Testis (tissue), 3 donors: ENCODE results near the gene KIF12. TPM values are rescaled to one million over a fixed set of nuclear protein-coding genes. Genes with fewer than 3 reads are reported as not detected.

ENCODE experiments used
- DNase-seq: peaks from one replicate; pipeline ENCODE4 v3.0.0-alpha.2; 2019
- H3K27ac ChIP-seq, 2 donors: fragments of 200-600 bp; sonication (generic); one replicate each; pipeline ENCODE4 v1.5.1; 2019
- H3K27me3 ChIP-seq: fragments of 200-600 bp; sonication (generic); one replicate; pipeline ENCODE4 v1.5.1; 2019
- H3K36me3 ChIP-seq: fragments of 200-600 bp; sonication (generic); one replicate; pipeline ENCODE4 v1.5.1; 2017; ENCODE audit warnings: low read depth; ENCODE audit errors: missing control alignments
- H3K4me1 ChIP-seq: fragments of 200-600 bp; sonication (generic); one replicate; pipeline ENCODE4 v1.5.1; 2019
- H3K4me3 ChIP-seq, 2 donors: fragments of 200-600 bp; sonication (generic); one replicate each; pipeline ENCODE4 v1.5.1; 2017 to 2019
- H3K9me3 ChIP-seq: fragments of 200-600 bp; sonication (generic); one replicate; pipeline ENCODE4 v1.5.1; 2017
- CTCF ChIP-seq, 3 experiments: fragments of 450-650 bp in 2 of 3; fragments of 200-600 bp in 1 of 3; sonication (generic) in 1 of 3; IDR thresholded peaks; one replicate each; pipeline ENCODE4 v1.5.1; 2016 to 2019; ENCODE audit warnings: antibody characterized with exemption in 3 of 3, mild to moderate bottlenecking in 2 of 3, moderate library complexity in 1 of 3
- POLR2A ChIP-seq: fragments of 450-650 bp; IDR thresholded peaks from one replicate; pipeline ENCODE4 v1.6.1; 2017; ENCODE audit warnings: antibody characterized with exemption, mild to moderate bottlenecking, moderate library complexity
- WGBS, 2 donors: methylation state at CpG; one replicate each; pipeline ENCODE4 v1.1.5; 2018; 5-methylcytosine and 5-hydroxymethylcytosine counted together
- intact Hi-C: fragments of 100-400 bp; cut with DNase I; formaldehyde crosslinking; loops from one replicate; pipeline ENCODE4 v1.15.1; 2023; ENCODE audit warnings: low total_unique reads
- polyA plus RNA-seq: library from polyadenylated mRNA; stranded (reverse); fragments of 350-450 nt; fragmentation: Illumina TruSeq; extraction: RNeasy Lipid Tissue Mini Kit (QIAGEN cat#74804); gene quantifications from one replicate; pipeline ENCODE4 v1.2.3, GENCODE V29; 2014; ENCODE audit warnings: low read depth, low replicate concordance; ENCODE audit not compliant: insufficient read depth
- total RNA-seq, 2 donors: library from RNA; depleted of rRNA; stranded (reverse); fragments of >200 nt; gene quantifications; one replicate each; pipeline ENCODE4 v1.2.3, GENCODE V29; 2016

KIF12 gene
- total and polyA plus RNA-seq, 3 donors from 2014 or later, result 5.4 to 9.2 (median 7.1) TPM

GRCh38 chr9:114124138-114124537, 25.0 kb upstream of the KIF12 start:
- TF ChIP-seq CTCF (IDR thresholded peaks at IDR 0.05), result no peak
- no peak for TF ChIP-seq POLR2A
- Histone ChIP-seq H3K27me3 (no peaks in the 10 kb centered on the region), H3K27ac (no peak overlapping the region), H3K4me3 (no peak overlapping the region), H3K9me3 (no peaks in the 10 kb centered on the region), H3K4me1 (peaks cover 4% of the 10 kb centered on the region), H3K36me3 (no peaks in the 10 kb centered on the region)
- no peak for DNase-seq
- 56 to 75% methylated on average over 1 of the region's 1 CpG for WGBS, 2 donors
- intact Hi-C loops, result no loop called here

GRCh38 chr9:114123031-114123977, 24.2 kb upstream of the KIF12 start:
- TF ChIP-seq CTCF (IDR thresholded peaks at IDR 0.05), result no peak
- no peak for TF ChIP-seq POLR2A
- H3K4me1 ChIP-seq, result peaks cover 10% of the 10 kb centered on the region
- 93 to 97% methylated on average over 7 to 9 of the region's 9 CpGs for WGBS, 2 donors
- no peaks in the 10 kb centered on the region for H3K27me3 ChIP-seq
- no peaks in the 10 kb centered on the region for H3K9me3 ChIP-seq
- no peak overlapping the region for H3K27ac ChIP-seq
- H3K4me3 ChIP-seq, result no peak overlapping the region
- intact Hi-C loops, result no loop called here
- no peak for DNase-seq
- H3K36me3 ChIP-seq, result no peaks in the 10 kb centered on the region

- no peak for DNase-seq
- intact Hi-C loops, result no loop called here
- H3K27ac ChIP-seq, result no peak overlapping the region
- TF ChIP-seq CTCF (IDR thresholded peaks at IDR 0.05), result no peak
- TF ChIP-seq POLR2A, result no peak
- H3K27me3 ChIP-seq, result no peaks in the 10 kb centered on the region
- H3K36me3 ChIP-seq, result no peaks in the 10 kb centered on the region
- 89 to 93% methylated on average over 4 to 9 of the region's 9 CpGs for WGBS, 2 donors
- peaks cover 10% of the 10 kb centered on the region for H3K4me1 ChIP-seq
- no peaks in the 10 kb centered on the region for H3K9me3 ChIP-seq
- H3K4me3 ChIP-seq, result no peak overlapping the region
These were observed 23.3 kb upstream of the KIF12 start for GRCh38 chr9:114122136-114123027.

GRCh38 chr9:114121227-114122135, 22.4 kb upstream of the KIF12 start:
- no peak overlapping the region for H3K4me3 ChIP-seq
- intact Hi-C loops, result no loop called here
- 69 to 74% methylated on average over 16 of the region's 16 CpGs for WGBS, 2 donors
- H3K9me3 ChIP-seq, result no peaks in the 10 kb centered on the region
- H3K27ac ChIP-seq, result no peak overlapping the region
- H3K27me3 ChIP-seq, result no peaks in the 10 kb centered on the region
- peaks cover 10% of the 10 kb centered on the region for H3K4me1 ChIP-seq
- H3K36me3 ChIP-seq, result no peaks in the 10 kb centered on the region
- TF ChIP-seq CTCF (IDR thresholded peaks at IDR 0.05), result no peak
- TF ChIP-seq POLR2A, result no peak
- no peak for DNase-seq
